DOHH2 (cell line): ENCODE measurements around the gene CNNM4.

Experiments
- H3F3A ChIP-seq: fragments of 200-600 bp; sonication (generic), shearing (Covaris generic); 2 replicates; pipeline ENCODE4 v1.6.0; 2016; ENCODE audit warnings: antibody characterized with exemption, mild to moderate bottlenecking; ENCODE audit not compliant: control insufficient read depth, insufficient read depth
- H3K27ac ChIP-seq: fragments of 200-600 bp; sonication (generic); 2 replicates; pipeline ENCODE4 v1.5.1; 2014; ENCODE audit warnings: low read depth, mild to moderate bottlenecking, low read length, moderate library complexity
- H3K27me3 ChIP-seq: fragments of 200-600 bp; sonication (generic); 2 replicates; pipeline ENCODE4 v1.6.1; 2014; ENCODE audit warnings: mild to moderate bottlenecking, low read length, mixed read lengths; ENCODE audit not compliant: control insufficient read depth
- H3K36me3 ChIP-seq: fragments of 200-600 bp; sonication (generic); 2 replicates; pipeline ENCODE4 v1.6.1; 2014; ENCODE audit warnings: mild to moderate bottlenecking, low read length, moderate library complexity, mixed read lengths; ENCODE audit not compliant: control insufficient read depth
- H3K4me1 ChIP-seq: fragments of 200-600 bp; sonication (generic); 2 replicates; pipeline ENCODE4 v1.6.1; 2014; ENCODE audit warnings: mild to moderate bottlenecking, low read length, mixed read lengths; ENCODE audit not compliant: control insufficient read depth
- H3K4me2 ChIP-seq: fragments of 200-600 bp; sonication (generic); 2 replicates; pipeline ENCODE4 v1.6.0; 2014; ENCODE audit warnings: mild to moderate bottlenecking, low read length, moderate library complexity
- H3K4me3 ChIP-seq: fragments of 200-600 bp; sonication (generic); 2 replicates; pipeline ENCODE4 v1.5.1; 2014; ENCODE audit warnings: mild to moderate bottlenecking, low read length, mixed read lengths
- H3K79me2 ChIP-seq: fragments of 200-600 bp; sonication (generic); 2 replicates; pipeline ENCODE4 v1.6.1; 2014; ENCODE audit warnings: mild to moderate bottlenecking, low read length, mixed read lengths; ENCODE audit not compliant: control insufficient read depth
- H3K9me2 ChIP-seq: fragments of 200-600 bp; sonication (generic); replicated peaks from 2 replicates; pipeline ENCODE4 v1.6.1; 2014; ENCODE audit warnings: mild to moderate bottlenecking, low read length, mixed read lengths; ENCODE audit not compliant: control insufficient read depth
- H3K9me3 ChIP-seq: fragments of 200-600 bp; sonication (generic); 2 replicates; pipeline ENCODE4 v1.6.1; 2014; ENCODE audit warnings: antibody characterized with exemption, low read length, mixed read lengths; ENCODE audit not compliant: control insufficient read depth, insufficient read depth
- H4K20me1 ChIP-seq: fragments of 200-600 bp; sonication (generic); 2 replicates; pipeline ENCODE4 v1.6.0; 2014; ENCODE audit warnings: low read depth, mild to moderate bottlenecking, antibody characterized with exemption, low read length, moderate library complexity; ENCODE audit not compliant: control insufficient read depth, insufficient read depth
- EZH2phosphoT487 ChIP-seq: fragments of 200-600 bp; sonication (generic); IDR thresholded peaks from 2 replicates; pipeline ENCODE4 v1.6.1; 2017; ENCODE audit warnings: borderline replicate concordance, mild to moderate bottlenecking, antibody characterized with exemption, low read length, moderate library complexity, mixed read lengths
- TF ChIP-seq, protein P1 (sequence below): fragments of 200-600 bp; sonication (generic); IDR thresholded peaks from one replicate; pipeline ENCODE4 v1.5.1; 2014; ENCODE audit warnings: antibody characterized with exemption, mild to moderate bottlenecking, low read depth, low read length; ENCODE audit not compliant: poor library complexity, severe bottlenecking

Gene CNNM4

DNA sequence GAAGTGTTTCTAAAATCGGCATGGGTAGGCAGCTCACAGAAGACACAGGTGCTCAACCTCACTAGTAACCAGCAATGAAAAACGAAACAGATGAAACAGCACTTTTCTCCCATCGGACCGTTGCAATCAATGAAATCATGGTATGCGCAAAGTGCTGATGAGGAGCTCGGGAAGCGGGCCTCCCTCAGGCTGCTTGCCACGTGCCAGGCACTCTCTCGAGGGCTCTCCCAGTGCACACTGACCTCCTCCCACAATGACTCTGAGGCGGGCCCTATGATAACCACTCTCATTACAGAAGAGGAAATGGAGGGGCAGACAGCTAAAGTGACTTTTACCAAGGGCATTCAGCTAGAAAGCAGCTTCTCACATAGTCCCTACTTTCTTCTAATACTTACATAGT lies 86.9 kb downstream of the CNNM4 start:
- Histone ChIP-seq H3K27ac (no peak overlapping the region), H3K36me3 (peaks cover 23% of the 10 kb centered on the region), H3K4me2 (no peak overlapping the region), H4K20me1 (no peaks in the 10 kb centered on the region), H3K9me2 (no peaks in the 10 kb centered on the region), H3K4me1 (no peaks in the 10 kb centered on the region), H3K27me3 (no peaks in the 10 kb centered on the region), H3F3A (no peaks in the 10 kb centered on the region), H3K9me3 (no peaks in the 10 kb centered on the region), H3K4me3 (no peak overlapping the region), H3K79me2 (no peaks in the 10 kb centered on the region)
- no peak for TF ChIP-seq EZH2phosphoT487
- TF ChIP-seq, protein P1, sequence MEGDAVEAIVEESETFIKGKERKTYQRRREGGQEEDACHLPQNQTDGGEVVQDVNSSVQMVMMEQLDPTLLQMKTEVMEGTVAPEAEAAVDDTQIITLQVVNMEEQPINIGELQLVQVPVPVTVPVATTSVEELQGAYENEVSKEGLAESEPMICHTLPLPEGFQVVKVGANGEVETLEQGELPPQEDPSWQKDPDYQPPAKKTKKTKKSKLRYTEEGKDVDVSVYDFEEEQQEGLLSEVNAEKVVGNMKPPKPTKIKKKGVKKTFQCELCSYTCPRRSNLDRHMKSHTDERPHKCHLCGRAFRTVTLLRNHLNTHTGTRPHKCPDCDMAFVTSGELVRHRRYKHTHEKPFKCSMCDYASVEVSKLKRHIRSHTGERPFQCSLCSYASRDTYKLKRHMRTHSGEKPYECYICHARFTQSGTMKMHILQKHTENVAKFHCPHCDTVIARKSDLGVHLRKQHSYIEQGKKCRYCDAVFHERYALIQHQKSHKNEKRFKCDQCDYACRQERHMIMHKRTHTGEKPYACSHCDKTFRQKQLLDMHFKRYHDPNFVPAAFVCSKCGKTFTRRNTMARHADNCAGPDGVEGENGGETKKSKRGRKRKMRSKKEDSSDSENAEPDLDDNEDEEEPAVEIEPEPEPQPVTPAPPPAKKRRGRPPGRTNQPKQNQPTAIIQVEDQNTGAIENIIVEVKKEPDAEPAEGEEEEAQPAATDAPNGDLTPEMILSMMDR, result no peak

DNA sequence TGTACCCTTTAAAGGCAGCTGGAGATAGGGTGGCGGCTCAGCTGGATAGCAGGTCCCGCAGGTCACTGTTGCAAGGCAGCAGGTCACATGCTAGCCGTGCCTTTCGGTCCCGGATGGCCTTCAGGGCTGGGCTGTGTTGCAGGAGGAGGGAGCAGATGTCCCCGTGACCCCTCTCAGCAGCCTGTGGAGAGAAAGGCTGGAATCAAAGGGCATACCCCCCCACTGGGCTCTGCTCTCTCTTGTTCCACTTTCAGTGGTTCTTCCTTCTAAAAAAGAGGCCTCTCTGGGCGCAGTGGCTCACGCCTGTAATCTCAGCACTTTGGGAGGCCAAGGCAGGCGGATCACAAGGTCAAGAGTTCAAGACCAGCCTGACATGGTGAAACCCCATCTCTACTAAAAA lies 87.6 kb downstream of the CNNM4 start:
- Histone ChIP-seq H3K9me3 (no peaks in the 10 kb centered on the region), H3K9me2 (no peaks in the 10 kb centered on the region), H3K27ac (no peak overlapping the region), H3K79me2 (no peaks in the 10 kb centered on the region), H3K27me3 (no peaks in the 10 kb centered on the region), H3K4me3 (no peak overlapping the region), H3F3A (no peaks in the 10 kb centered on the region), H3K4me2 (no peak overlapping the region), H3K4me1 (no peaks in the 10 kb centered on the region), H4K20me1 (no peaks in the 10 kb centered on the region), H3K36me3 (peaks cover 30% of the 10 kb centered on the region)
- TF ChIP-seq, protein P1, result no peak
- no peak for TF ChIP-seq EZH2phosphoT487

DNA sequence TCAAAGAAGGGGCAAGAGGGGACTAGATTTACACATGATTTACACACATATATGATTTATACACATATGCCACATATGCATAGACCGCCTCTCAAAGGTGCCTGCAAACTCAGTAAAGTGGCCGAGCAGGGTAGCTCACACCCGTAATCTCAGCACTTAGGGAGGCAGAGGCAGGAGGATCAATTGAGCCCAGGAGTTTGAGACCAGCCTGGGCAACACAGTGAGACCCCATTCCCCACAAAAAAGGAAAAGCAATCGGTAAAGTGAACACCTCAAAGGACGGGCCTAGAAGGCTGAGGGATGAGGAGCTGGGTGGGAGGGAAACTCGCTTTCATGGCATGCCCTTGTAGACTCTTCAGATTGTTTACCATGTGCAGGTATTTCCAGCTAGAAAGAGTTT lies 92.0 kb downstream of the CNNM4 start:
- no peak for TF ChIP-seq EZH2phosphoT487
- TF ChIP-seq, protein P1, result no peak
- H3K36me3 ChIP-seq, result peaks cover 28% of the 10 kb centered on the region
- peaks cover 16% of the 10 kb centered on the region for H3K79me2 ChIP-seq

More for the DNA sequence above, 92.0 kb downstream of the CNNM4 start:
- no peaks in the 10 kb centered on the region; the same call in 1 of the 2 replicates for H4K20me1 ChIP-seq
- no peak overlapping the region for H3K27ac ChIP-seq
- H3K27me3 ChIP-seq, result no peaks in the 10 kb centered on the region
- H3K4me2 ChIP-seq, result no peak overlapping the region
- no peak overlapping the region for H3K4me3 ChIP-seq
- H3K9me2 ChIP-seq, result no peaks in the 10 kb centered on the region
- H3K4me1 ChIP-seq, result peaks cover 15% of the 10 kb centered on the region
- no peaks in the 10 kb centered on the region for H3K9me3 ChIP-seq
- H3F3A ChIP-seq, result no peaks in the 10 kb centered on the region
